NCI-H2107 treated with DMSO at 0.1 percent for 48 hours (cell line): ENCODE data around the gene NAT9.

Source experiments
- DNase-seq: peaks from one replicate; lab custom pipeline; 2025; ENCODE audit not compliant: unreplicated experiment; lab: John Stamatoyannopoulos, UW

NAT9 gene

GRCh38 chr17:74776044-74776962 is at the start of gene NAT9:
TSS of gene NAT9 (minus strand) at chr17:74776345. CDS start at chr17:74775698, 647 bp downstream.
- peak; percentile 68 for DNase-seq

DNA sequence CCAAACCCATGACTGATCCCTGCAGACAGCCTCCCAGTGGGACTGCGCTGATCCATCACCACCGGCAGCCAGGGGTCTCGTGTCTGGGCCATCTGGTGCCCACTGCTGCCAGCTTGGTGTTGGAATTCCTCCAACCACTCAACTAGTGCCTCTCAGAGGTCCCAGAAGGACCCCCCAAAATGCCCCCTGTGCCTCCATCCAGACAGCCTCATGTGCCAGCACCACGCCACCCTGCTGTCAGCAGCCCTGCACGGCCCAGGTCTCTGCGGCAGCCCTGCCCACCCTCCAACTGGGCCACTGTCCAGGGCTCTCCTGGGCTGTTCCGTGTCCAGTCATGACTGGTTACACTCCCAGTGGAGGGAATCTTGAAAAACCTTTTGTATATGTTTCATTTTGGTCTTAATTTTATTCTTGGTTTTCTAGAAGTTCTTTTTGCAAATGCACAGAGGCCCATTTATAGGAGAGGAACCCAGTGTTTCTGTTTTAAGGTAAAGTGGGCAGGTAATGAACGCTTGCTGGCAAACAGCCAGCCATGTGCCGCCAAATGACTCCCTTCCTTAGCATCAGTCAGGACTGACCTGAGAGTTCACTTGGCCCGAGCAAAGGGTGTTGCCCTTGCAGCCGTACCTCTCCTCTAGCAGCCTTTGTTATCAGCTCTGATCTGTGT is 48.9 kb upstream of the NAT9 start:
- DNase-seq: no peak

DNA sequence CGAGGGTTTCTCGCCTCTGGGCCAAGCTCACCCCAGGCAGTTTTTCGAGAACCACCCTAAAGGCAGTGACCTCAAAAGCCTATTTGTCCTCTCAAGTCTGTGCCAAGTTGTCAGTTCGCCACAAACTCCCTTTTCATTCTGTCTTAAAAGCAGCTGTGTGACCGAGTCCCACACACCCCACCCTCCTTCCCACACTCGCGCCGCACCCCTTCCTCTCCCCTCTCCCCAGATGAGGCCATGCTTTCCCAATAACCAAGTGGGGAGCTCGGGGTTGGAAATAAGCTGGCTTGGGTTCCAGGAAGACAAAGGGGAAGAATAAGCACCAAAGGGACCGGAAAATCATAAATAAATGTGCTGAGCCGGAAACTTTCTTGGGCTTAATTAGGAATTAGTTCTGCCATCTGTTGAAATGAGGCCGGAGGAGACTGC is 46.8 kb upstream of the NAT9 start:
- no peak for DNase-seq

DNA sequence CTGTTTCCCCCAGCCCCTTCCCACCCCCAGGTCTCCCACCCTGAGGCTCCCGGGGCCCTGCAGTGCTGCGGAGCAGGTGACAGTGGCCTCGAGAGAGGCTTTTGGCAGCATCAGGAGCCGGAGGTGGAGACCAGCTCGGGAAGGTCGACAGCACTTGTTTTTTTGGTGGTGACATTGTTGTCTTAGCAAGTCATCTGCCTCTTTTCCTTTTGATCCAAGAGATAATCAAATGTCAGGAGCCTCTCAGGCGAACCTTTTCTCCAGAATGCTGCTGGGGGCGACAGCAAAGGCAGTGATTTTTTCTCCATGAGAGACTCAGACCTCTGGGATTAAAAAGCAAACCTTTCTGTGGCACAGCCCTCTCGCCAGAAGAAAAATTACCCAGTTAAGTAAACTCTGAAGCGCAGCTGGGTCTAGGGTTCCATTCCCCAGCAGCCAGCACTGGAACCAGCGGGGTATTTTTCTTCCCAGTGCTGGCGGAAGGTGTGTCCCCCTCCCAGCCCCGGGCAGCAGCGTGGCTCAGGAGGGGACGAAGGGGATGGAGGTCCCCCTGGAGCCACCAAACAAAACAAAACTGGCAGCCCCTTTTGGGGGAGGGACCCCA is 46.3 kb upstream of the NAT9 start:
- DNase-seq: no peak

DNA sequence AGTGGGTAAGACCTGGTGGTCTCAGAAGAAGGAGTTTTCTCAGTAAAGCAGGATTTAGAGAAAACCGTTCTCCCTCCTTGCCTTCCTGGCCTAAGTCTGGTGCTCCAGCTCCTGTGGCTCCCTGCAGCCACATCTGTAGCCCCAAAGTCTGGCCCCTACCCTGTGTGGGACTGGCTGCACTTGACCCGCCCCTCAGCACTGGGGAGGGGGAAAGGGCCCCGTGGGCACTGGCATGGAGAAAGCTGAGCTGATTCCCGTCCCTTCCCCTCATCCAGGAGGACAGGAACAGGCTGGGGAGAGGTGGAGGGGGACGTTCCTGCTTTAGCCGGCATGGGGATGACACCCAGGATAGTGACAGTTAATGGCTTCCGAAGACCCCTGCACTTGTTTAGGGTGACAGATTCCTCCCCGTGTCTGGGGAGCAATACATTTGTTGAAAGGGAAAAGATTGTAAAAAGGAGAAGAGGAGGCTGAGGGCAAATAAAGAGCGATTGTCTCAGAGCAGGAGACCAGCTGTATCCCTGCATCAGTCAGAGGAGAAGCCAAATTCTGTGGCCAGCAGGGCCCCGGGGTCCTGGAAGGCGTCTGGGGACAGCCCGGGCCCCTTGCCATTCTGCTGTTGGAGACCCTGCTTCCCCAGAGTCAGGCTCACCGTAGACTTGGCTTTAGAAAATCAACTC is 45.6 kb upstream of the NAT9 start:
- no peak for DNase-seq

GRCh38 chr17:74819801-74820436 is 43.8 kb upstream of the NAT9 start:
- no peak for DNase-seq

DNA sequence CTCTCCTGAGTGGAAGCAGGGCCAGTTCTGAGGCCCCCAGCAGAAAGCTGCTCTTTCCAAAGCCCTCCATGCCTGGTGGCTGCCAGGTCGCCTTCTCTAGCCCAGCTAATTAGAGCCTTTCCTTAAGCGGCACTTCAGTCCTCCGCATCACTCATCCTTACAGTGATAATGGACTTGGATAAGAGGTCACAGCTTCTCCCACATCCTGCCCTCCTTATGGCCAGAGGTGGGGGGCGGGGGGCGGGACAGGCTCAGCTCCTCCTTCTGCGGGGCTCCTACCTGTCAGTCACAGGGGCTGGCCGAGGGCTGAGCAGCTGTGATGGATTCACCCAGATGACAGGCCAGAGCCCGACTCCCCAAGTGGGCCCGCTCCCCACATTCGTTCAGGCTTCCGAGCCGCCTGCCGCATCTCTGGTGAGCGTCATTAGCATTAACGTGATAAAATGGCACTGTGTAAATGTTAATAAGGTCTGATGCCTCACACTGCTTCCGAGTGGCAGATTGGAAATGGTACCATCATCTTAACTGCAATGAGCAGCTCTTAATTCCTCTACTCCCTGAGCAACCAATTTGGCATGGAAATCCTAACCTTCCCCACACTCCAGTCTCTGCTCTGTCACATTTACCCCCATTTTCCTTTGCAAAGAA is 42.3 kb upstream of the NAT9 start:
- DNase-seq: no peak

- no peak for DNase-seq
Measured at GRCh38 chr17:74816905-74817620, 40.9 kb upstream of the NAT9 start.

DNA sequence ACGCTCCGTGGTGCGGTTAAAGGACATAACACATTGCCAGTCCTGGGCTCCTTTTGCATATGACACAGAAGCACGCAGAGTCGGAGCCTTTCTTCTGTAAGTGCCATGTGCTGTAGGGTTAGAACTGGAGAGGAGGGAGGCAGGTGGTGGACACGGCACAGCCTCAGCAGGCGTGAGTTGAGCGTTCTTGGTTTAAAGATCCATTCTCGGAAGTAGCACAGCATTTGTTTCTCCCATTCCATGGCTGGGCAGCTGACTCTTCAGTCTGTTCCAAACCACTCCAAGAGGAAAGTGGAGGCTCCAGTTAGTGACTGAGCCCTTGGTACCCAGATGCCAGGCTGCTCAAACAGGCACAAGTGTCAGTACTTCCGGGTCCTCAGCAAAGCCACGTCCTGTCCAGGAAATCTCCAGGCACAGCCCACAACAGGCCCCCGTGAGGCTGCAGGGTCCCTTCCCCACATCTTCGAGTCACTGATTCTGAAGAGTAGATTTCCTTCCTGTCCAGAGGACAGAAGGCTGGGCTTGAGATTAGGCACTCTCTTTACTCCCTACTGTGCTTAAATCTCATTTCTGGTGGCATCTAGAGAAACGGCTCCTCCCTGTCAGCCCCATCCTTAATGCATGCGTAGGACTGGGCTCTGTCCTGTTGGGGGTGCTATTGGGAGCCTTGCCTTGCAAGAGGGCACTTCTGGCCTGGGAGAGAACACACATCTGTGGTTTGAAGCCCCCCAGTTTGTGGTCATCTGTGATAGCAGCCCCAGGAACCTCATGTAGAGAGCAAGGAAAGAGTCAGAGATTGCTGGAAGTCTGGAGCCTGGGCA is 39.6 kb upstream of the NAT9 start:
- DNase-seq: no peak

- no peak for DNase-seq
Measured at GRCh38 chr17:74815067-74815466, 38.9 kb upstream of the NAT9 start.

DNA sequence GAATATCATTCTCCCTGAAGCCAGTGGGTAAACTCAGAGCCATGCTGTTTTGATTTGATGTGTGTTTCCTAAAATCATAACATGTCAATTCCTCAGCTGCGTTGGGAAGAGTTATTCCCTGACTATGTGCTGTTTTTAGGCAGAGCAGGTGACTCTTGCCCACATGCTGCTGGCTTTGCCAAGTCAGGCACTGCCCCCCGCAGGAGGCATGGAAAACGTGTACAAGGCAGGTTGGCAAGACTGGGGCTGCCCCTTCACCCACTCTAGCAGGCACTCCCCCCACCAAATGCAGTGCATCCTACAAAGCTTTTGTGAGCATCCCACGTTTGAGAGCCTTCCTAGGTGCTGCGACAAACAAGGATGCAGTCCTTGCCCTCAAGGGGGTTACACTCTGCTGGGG is 38.3 kb upstream of the NAT9 start:
- no peak for DNase-seq

DNA sequence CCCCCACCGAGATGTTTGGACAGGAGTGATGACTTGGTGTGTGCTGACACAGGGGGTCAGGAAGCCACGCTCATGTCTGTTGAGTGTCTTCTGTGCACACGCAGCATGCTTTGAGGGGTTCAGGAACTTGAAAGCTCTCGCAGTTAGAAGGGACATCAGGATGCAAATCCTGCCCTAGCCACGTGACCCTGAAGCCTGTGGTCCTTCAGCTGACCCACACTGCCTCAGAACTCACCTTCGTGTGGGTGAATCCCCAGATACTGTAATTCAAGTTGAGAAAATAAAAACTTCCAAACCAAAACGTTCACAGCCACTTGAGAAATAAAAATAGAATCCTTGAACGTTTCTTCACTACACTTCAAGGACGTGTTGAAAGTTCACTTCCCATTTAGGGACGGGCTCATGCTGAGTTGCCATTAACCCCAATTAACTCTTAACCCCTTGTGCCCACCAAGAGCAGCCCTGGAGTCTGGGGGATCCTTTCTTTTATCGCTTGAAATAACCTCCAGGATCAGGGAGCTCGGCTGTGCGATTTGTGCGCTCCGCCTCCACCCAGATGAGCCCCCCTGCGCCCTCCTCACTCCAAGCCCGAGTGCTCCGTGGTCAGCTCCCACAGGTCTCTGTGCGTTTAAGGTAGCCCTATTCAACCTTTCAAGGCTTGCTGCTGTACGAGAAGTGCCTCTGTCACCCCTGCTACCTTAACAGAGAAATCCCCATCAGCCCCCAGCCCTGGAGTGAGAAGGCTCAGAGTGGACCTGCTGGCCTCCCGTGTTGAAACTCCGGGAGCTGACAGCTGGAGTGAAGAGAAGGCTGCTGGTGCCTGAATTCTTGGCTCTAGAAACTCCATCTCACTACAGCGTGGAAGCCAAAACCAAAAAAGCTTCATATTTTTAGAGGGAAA is 36.2 kb upstream of the NAT9 start:
- DNase-seq: no peak

DNA sequence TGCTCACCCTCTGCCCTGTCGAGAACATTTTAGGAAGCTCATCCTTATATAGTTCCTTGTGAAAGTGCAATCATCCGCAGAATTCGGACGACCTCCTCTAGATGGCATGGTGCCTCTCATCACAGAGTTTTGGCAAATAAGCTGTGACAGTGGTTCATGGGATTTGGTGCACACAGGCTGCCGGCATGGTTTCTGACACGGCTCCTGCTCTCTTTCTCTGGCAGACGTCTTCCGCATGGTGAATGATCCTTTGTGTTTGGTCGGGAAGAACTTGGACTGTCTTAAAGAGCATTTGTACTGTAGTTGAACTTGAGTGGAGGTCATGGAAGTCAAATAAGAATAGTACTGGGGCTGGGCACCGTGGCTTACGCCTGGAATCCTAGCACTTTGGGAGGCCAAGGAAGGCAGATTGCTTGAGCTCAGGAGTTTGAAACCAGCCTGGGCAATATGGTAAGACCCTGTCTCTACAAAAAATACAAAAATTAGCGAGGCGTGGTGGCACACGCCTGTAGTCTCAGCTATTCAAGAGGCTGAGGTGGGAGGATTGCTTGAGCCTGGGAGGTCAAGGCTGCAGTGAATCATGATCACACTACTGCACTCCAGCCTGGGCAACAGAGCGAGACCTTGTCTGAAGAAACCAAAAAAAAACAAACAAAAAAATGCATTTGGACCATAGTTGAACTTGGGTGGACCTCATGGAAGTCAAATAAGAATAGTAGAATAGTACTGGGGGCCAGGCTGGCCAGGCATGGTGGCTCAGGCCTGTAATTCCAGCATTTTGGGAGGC is 34.7 kb upstream of the NAT9 start:
- DNase-seq: no peak

DNA sequence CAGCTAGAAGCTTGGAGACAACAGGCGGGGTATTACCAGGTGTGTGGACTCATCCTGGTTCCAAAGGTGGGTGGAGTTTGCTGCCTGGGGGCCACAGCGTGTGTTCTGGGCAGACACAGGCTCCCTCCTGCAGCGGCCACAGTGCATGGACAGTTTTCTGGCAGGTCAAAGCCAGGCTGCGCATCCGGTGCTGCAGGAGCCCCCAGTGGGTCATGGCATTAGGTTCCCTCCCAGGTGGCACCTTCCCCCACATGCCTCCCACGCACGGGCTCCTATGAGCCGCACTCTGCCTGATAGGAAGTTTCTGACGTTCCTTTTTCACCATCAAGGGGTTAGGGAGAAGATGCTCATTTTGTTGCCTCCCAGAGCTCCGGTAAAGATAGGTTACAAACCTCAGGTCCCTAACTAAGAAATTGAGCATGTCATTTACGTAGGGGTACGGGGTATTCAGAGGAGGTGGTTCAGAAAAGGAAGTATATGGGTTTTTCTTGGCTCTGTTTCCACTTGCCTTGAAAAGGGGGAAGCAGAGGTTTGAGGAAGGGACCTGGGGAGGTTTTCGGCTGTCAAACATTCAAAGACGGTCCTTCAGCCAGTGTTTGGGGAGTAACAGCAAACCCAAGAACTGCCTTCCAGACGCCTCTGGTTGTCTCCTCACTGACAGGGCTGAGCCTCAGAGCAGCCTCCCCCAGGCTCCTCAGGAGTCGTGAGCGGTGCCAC is 32.7 kb upstream of the NAT9 start:
- no peak for DNase-seq

GRCh38 chr17:74807925-74808324 is 31.8 kb upstream of the NAT9 start:
- peak; percentile 79 for DNase-seq

DNA sequence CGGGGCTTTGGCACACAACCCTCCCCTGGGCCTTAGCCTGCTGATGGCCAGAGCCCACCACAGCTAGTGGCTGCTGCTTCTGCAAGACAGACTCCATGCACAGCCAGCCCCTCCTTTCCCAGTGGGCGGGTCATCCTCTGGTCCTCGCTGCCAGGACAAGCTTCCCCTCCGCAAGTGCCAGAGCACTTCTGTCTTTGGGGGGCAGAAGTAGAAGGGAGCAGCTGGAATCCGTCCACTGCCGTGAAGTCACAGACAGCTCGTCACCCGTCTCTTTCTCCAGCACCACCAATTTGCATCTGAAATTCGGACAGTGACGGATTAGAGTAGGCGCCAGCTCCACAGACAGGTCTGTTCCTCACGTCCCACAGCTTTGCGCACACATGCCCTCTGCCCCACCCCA is 31.3 kb upstream of the NAT9 start:
- no peak for DNase-seq
